ENCODE measurements around the gene AFAP1. TPM values are rescaled to one million over a fixed set of nuclear protein-coding genes. Genes with fewer than 3 reads are reported as not detected.

Gene AFAP1
- total and polyA plus RNA-seq, 2 donors (not counting 3 experiments of a cell fraction or from before 2014, with no cell fraction given): 32.3 to 103 TPM

DNA sequence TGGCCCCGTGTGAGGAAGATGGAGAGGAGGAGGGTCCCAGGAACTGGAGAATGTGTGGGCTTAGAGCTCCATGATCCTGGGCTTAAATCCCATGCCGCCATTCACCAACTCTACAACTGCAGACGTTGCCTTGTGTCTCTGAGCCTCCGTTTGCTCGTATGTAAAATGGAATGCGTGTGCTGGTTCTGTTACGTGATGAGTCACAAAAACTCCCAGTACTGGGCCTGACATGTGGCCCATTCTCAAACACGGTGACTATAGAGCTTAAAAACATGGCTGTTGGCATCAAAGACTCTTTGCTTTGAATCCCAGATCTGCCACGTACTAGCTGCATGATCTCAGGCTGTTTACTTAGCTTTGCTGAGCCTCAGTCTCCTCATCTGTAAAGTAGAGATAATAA lies 13.0 kb upstream of the AFAP1 start:
- dilution Hi-C loops (cut with MboI; ENCODE audit: extremely low pct_ligation_motif_present, low sequenced_read_pairs): no loop called here

More for the DNA sequence above, 13.0 kb upstream of the AFAP1 start:
- H3K4me3 ChIP-seq (replicated peaks in 1 of 3; ENCODE audit: insufficient read depth in 1 of 3, low read depth in 1 of 3, low read length in 3 of 3): no peak overlapping the region
- no peaks in the 10 kb centered on the region for H3K36me3 ChIP-seq (ENCODE audit: control insufficient read depth in 2 of 2, extremely low read depth in 1 of 2, insufficient read depth in 2 of 2, low read length in 2 of 2)
- H3K9me1 ChIP-seq (replicated peaks; ENCODE audit: control insufficient read depth, extremely low read depth, insufficient read depth, low read length): no peaks in the 10 kb centered on the region
- POLR2A ChIA-PET: no interaction called here
- intact Hi-C loops (cut with micrococcal nuclease): no loop called here
- H3K27me3 ChIP-seq (ENCODE audit: control insufficient read depth in 2 of 2, insufficient read depth in 2 of 2, low read length in 2 of 2): no peaks in the 10 kb centered on the region
- no peaks in the 10 kb centered on the region for H3K9me3 ChIP-seq (replicated peaks; ENCODE audit: control insufficient read depth, insufficient read depth, low read length)
- FAIRE-seq (no peak), DNase-seq (ENCODE audit: low read depth, low spot score) (no peak)
- no peak for TF ChIP-seq FOS (IDR thresholded peaks at IDR 0.05; ENCODE audit: borderline replicate concordance, insufficient read depth, low read length)
- TF ChIP-seq JUN (IDR thresholded peaks at IDR 0.05; ENCODE audit: borderline replicate concordance, insufficient read depth, insufficient read length, low read depth): no peak
- no peak for TF ChIP-seq MYC (IDR thresholded peaks at IDR 0.05; ENCODE audit: low read depth, low read length)
- no peak for TF ChIP-seq EZH2 (IDR thresholded peaks at IDR 0.05; ENCODE audit: borderline replicate concordance, low read depth, low read length, severe bottlenecking)
- no peak for TF ChIP-seq POLR2AphosphoS5 (IDR thresholded peaks at IDR 0.05; ENCODE audit: insufficient read depth, low read depth, low read length)
- TF ChIP-seq, protein P1, sequence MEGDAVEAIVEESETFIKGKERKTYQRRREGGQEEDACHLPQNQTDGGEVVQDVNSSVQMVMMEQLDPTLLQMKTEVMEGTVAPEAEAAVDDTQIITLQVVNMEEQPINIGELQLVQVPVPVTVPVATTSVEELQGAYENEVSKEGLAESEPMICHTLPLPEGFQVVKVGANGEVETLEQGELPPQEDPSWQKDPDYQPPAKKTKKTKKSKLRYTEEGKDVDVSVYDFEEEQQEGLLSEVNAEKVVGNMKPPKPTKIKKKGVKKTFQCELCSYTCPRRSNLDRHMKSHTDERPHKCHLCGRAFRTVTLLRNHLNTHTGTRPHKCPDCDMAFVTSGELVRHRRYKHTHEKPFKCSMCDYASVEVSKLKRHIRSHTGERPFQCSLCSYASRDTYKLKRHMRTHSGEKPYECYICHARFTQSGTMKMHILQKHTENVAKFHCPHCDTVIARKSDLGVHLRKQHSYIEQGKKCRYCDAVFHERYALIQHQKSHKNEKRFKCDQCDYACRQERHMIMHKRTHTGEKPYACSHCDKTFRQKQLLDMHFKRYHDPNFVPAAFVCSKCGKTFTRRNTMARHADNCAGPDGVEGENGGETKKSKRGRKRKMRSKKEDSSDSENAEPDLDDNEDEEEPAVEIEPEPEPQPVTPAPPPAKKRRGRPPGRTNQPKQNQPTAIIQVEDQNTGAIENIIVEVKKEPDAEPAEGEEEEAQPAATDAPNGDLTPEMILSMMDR (IDR thresholded peaks at IDR 0.05; ENCODE audit: extremely low read depth in 1 of 2, insufficient read depth in 1 of 2, low read depth in 1 of 2, low read length in 2 of 2): no peak
- no peak for TF ChIP-seq MAX (IDR thresholded peaks at IDR 0.05; ENCODE audit: insufficient read depth, insufficient read length)
- no peak for TF ChIP-seq GATA2 (IDR thresholded peaks at IDR 0.05; ENCODE audit: insufficient read depth, insufficient read length, low read depth, low read length)
- TF ChIP-seq POLR2A (IDR thresholded peaks at IDR 0.05; ENCODE audit: low read depth, low read length): no peak
- H4K20me1 ChIP-seq (replicated peaks; ENCODE audit: control insufficient read depth, extremely low read depth, insufficient read depth, low read length): no peaks in the 10 kb centered on the region
- no TSS peak for BruUV-seq (replicated peaks)
- H3K9ac ChIP-seq (replicated peaks; ENCODE audit: extremely low read depth, insufficient read depth, low read length): no peak overlapping the region
- no peak overlapping the region for H3K4me2 ChIP-seq (ENCODE audit: insufficient read depth, low read length)
- H3K4me1 ChIP-seq (ENCODE audit: control insufficient read depth, extremely low read depth, insufficient read depth, low read length): peaks cover 21% of the 10 kb centered on the region
- CTCF ChIA-PET: interaction anchor here (1.0 to 1.4 kb wide), 6 partner anchors 12 to 224 kb away, joined by 3 read pairs; partner anchors contain the start of gene AFAP1
- no peaks in the 10 kb centered on the region for H3K79me2 ChIP-seq (ENCODE audit: control insufficient read depth, insufficient read depth, low read length)
- no peak overlapping the region for H2AFZ ChIP-seq (ENCODE audit: low read depth, low read length)
- H3K27ac ChIP-seq (ENCODE audit: insufficient read depth, low read depth, low read length): no peak overlapping the region
